Raji (cell line): ENCODE data around the gene GALK2.

Source experiments
- POLR2A ChIP-seq: IDR thresholded peaks from 2 replicates; pipeline ENCODE4 v1.6.1; 2011; ENCODE audit warnings: low read depth, low read length, control low read depth; ENCODE audit not compliant: insufficient read depth

GALK2 gene

DNA sequence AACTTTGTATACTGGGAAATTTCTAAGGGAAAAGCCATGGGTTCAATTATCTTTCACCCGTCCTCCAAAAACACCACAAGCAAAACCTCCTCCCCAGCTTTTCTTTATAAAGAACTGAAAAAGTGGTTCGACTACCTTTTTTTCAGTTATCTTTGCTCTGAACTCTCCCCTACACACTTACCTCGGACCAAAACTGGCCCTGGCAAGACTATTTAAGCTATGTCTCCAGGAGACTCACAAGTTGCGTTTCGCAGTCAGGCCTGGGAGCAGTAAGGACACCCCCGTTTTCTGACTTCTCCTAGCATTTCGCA lies 15.3 kb upstream of the GALK2 start:
- no peak for TF ChIP-seq POLR2A

DNA sequence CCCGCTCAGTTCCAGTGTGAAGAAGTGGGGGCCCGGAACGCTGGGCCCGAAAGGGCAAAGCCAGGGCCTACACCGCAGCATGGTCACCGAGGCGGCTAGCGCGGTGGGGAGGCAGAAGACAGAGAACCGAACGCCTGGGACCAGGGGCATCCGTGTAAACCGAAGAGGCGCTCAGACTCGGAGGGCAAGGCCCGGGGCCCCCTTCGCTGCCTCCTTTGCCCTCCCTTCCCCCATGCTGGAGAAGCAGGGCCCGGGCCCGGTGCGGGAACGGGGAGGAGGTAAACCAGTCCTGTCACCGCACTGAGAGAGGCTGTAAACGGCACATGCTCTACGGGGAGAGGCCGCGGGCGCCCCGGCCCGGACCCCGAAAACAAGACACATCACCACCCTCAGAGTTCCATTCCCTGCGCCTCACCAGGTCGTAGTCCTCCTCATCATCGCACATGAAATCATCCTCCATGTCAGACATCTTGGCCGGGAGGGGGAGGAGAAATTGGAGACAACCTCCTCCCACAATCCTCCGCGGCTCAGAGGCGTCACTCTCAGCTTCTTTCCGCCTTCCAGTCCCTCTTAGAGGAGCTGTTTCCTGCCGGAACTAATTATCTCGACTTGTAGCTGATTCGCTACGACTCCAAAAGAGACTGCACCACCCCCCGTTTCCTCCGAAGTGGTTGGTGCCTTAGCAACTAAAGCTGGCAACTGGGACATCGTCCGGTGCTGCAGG lies 14.8 kb upstream of the GALK2 start, which contains the start of gene COPS2:
TSS of gene COPS2 (minus strand) at position 490 of the 724 bp plus-strand sequence. CDS start at position 469, 21 bp downstream.
- no peak; the same call in none of the 2 replicates for TF ChIP-seq POLR2A

DNA sequence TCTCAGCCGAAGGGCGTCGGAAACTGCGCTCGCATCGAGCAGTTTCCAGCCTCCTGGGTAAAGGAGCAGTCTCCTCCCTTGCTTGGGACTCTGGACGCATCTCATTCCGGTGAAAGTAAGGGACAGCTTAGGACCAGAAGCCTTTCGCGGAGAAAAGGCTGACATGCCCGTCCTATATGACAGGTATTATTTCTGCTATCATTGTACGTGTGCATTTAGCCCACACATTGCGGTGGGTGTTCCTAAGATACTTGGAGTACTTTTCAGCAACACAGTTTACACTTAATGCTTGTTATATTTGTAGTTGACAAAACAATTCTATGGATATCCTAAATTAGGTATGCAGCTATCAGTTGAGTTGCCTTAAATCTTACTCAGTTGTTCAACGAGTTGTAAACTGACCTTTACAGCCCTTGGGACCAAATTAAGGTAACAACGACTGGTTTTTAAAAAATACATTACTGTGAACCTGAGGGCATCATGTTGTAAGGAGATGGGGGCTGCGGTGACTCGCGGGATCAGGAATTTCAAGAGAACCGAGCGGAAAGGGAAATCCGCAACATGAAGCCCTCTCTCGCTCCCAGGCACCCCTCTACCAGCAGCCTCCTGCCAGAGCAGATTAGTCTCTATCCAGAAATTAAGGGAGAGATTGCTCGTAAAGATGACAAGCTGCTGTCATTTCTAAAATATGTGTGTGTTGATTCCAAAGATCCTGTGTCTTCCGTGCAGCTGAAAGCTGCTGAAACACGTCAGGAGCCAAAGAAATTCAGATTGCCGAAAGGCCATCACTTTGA lies 14.0 kb upstream of the GALK2 start:
- peak; percentile 87; the same call in 1 of the 2 replicates for TF ChIP-seq POLR2A

DNA sequence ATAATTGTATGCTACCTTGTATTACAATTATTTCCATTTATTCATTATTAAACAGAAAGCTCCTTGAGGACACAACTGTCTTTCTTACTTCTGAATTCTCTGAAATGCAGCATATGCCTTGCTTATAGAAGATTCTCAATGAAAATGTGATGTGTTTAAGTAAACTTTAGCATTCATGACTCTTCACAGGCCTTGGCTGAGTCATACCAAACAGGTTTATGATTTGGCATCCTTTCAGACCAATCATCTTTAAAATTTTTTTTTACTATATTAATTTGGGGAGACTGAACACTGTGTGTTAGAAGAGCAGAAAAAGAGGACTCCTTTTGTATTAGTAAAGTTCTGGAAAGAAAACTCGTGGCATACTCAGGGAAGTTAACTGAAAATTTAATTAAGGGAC lies 6.4 kb upstream of the GALK2 start:
- no peak for TF ChIP-seq POLR2A

DNA sequence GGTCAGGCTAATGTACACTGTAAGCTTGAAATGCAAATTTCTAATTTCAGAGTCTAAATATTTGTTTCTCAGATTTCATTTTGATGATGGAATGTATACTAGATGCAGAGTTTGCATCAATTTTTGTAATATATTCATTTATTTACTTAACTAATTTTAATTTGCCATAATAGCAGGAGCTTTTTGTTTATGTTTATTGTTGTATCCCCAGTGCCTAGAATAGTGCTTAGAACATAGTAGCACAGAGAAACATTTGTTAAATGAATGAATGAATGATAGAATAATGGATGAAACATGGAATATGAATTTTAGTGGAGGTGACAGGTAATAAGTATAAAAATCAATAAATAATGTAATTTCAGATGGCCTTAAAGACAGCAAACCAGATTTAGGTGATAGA lies 5.2 kb upstream of the GALK2 start:
- no peak for TF ChIP-seq POLR2A

DNA sequence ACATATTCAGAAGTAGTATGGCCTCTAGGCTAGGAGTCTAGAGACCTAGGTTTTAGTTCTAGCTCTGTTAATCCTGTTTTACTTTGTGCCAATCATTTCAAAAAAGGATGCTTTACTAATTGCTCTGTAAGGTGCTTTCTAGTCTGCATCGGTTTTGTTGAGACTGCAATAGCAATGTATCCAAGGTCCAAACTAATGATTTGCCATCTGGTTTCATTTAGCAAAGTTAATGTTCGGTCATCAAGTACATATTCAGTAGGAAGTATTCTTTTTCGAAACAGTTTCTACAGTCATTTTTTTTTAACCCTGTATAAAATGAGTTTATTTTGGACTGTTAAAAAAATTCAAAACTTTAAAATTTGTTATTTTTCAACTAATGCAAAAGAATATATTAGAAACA lies 2.0 kb upstream of the GALK2 start:
- no peak for TF ChIP-seq POLR2A

DNA sequence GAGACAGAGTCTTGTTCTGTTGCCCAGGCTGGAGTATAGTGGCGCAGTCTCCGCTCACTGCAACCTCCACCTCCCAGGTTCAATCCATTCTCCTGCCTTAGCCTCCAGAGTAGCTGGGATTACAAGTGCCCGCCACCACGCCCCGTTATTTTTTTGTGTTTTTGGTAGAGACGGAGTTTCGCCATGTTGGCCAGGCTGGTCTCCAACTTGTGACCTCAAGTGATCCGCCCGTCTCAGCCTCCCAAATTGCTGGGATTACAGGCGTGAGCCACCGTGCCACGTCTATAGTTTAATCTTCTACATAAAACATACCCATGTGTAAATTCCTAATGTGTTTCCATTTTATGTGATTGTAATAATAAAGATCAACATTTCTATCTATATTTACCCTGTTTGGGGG lies 1.7 kb downstream of the GALK2 start:
- TF ChIP-seq POLR2A: no peak

DNA sequence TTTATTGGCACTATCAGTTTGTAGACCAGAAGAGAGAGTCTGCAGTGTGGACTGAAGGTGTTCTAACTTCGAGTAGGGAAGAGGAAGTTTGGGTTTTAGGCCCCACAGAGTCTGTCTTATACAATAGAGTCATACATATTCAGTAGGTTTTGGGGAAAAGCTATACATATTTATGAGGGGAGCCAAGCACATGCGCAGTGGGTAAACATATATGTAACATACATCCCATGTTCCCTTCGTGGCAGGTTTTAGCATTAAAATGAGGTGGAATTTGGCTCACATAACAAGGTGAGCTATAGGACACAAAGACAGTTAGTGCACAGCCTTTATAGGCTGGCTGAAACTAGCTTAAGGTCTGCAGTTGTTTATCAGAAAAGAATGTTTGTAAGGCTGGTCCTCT lies 4.9 kb downstream of the GALK2 start:
- no peak for TF ChIP-seq POLR2A

DNA sequence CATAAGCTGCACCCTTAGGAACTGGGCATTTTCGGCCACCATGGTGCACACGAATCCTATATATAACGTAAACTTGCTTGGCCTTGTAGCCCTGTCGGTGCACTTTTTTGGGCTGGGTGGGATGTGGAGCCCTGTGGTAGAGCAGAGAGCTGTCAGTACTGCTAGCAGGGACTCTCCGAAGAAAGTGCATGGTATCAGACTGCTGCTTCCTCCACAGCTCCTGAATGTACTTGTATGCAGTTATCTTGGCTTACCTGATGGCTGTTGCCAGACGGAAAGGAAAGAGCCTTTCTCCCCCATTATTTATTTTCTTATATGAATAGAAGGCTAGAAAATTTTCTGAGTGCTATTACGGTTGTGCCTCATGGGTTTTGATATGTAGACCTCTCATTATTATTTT lies 8.4 kb downstream of the GALK2 start:
- no peak for TF ChIP-seq POLR2A

DNA sequence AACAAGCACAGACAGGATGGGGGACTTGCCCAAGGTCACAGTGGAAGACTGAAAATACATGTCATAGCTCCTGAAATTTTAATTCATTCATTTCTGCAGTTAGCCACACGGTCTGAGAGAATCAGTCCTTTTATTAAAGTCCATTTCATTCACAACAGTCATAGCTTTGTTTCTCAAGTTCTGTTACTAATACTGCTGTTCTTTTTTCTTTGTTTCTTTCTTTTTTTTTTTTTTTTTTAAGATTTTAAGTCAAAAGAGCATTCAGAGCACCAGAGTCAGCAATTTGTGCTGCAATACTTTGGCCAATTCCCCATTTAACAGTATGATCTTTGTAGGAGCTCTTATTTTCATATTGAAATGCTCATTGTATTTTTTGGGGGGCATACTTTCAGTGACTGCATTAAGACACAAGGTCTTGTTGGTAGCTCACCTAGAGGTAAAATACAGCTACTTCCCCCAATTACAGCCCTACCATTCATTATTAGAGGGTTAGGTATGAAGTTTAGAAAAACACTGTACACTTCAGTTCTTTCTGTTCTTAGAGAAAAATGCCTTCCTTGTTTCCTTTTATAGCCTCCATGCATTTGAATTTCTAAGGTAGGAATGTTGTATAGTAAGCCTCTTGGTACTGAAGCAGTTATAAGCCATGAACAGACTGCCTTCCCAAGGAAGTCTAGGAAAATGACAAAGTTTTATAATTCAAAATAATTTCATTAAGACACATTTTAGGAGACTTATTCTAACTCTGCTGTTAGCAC lies 9.6 kb downstream of the GALK2 start:
- no peak for TF ChIP-seq POLR2A

DNA sequence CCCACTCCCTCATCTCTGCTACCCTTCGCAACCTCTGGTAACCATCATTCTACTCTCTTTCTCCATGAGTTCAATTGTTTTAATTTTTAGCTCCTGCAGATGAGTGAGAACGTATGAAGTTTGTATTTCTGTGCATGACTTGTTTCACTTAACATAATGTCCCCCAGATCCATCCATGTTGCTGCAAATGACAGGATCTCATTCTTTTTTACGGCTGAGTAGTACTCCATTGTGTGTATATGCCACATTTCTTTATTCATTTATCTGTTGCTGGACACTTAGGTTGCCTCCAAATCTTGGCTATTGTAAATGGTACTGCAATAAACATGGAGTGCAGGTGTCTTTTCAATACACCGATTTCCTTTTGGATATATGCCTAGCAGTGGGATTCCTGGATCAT lies 12.1 kb downstream of the GALK2 start:
- TF ChIP-seq POLR2A: no peak

DNA sequence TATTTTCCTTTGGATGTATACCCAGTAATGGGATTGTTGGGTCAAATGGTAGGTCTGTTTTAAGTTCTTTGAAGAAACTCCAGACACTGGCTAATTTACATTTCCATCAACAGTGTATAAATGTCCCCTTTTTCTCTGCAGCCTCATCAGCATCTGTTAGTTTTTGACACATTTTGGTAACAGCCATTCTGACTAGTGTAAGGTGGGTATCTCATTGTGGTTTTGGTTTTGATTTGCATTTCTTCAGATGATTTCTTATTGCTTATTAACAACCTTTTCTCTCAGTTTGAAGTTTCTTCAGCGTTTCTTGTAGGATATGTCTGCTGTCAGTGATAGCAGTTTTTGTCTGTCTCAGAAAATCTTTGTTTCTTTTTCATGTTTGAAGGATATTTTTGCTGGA lies 15.4 kb downstream of the GALK2 start:
- TF ChIP-seq POLR2A: no peak

DNA sequence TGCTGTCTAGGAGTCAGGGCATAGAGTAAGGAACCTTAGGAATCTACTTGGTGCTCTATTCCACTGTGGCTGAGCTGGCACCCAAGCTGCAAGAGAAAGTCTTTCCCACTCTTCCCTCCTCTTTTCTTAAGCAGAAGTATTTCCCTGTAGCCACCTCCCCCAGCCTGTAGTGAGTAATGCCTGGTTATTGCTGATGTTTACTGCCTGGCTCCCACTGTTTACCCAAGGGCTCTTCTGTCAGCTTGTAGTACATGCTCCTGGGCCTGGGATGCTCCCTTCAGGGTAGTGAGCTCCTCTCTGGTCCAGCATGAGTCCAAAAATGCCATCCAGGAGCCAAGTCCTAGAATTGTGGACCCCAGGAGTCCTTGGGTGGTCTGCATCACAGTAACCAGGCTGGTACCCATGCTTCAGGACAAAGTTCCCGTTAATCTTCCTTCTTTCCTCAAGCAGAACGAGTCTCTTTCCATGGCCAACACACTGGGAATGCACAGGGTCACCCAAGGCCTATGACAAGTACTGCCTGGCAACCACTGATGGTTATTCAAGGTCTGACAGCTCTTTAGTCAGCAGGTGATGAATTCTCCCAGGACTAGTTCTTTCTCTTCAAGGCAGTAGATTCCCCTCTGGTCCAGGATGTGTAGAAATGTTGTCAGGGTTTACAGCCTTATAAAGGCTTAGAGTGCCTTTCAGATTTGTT lies 17.6 kb downstream of the GALK2 start:
- no peak for TF ChIP-seq POLR2A

DNA sequence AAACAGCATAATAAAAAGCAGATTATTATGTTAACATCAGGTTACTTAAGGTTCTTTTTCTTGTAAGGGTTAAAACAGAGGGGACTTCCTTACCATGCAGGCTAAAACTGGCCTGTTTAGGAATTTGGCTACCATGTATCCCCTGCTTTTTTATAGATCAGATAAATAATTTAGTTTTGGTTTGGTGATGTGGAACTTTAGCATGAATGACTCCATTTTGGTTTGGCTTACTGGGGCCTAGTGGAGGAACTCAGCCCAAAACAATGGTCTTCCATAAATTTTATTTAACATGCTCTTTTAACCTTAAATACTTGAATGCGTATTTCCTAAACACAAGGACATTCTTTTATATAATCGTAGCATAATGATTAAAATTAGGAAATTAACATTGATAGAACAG lies 18.9 kb downstream of the GALK2 start:
- no peak for TF ChIP-seq POLR2A

DNA sequence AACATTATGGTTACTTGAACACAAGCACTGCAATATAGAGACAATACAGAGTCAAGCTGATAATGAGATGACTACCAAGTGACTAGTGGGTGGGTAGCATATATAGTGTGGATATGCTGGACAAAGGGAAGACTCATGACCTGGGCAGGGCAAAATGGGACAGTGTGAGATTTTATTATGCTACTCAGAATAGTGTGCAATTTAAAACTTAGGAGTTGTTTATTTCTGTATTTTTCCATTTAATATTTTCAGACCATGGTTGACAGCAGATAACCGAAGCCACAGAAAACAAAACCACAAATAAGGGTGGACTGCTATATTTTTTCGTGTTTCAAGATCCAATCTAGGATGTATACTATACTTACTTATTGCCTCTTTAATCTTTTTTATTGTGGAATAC lies 19.6 kb downstream of the GALK2 start:
- no peak for TF ChIP-seq POLR2A
